ENCODE results near the gene AJAP1. TPM values are rescaled to one million over a fixed set of nuclear protein-coding genes. Genes with fewer than 3 reads are reported as not detected.

The AJAP1 gene
- total and polyA plus RNA-seq, 12 donors: 0.02 to 0.94 (median 0.09) TPM; not detected in 3

GRCh38 chr1:4752059-4752458, 97.7 kb downstream of the AJAP1 start:
- Histone ChIP-seq H3K4me1 (no peaks in the 10 kb centered on the region), H3K27me3 (peaks cover 0 to 27% (median 7%) of the 10 kb centered on the region in 7 donors), H3K36me3 (no peaks in the 10 kb centered on the region), H3K9me3 (peaks cover 0 to 18% (median 0%) of the 10 kb centered on the region in 11 donors), H3K4me3 (no peak overlapping the region), H3K27ac (no peak overlapping the region)
- DNase-seq (no peak), ATAC-seq (no peak)
- WGBS, 2 donors: 57 to 59% methylated on average over 4 of the region's 4 CpGs
- intact Hi-C loops (cut with DNase I): no loop called here
- TF ChIP-seq CTCF (IDR thresholded peaks at IDR 0.05): no peak

GRCh38 chr1:4754816-4755215, 100.4 kb downstream of the AJAP1 start:
- ATAC-seq: no peak

GRCh38 chr1:4755301-4755845, 101.0 kb downstream of the AJAP1 start:
- TF ChIP-seq CTCF (IDR thresholded peaks at IDR 0.05): no peak
- 10 to 19% methylated on average over 8 of the region's 8 CpGs for WGBS, 2 donors
- Histone ChIP-seq H3K4me3 (no peak overlapping the region), H3K4me1 (no peaks in the 10 kb centered on the region), H3K9me3 (peaks cover 0 to 27% (median 3%) of the 10 kb centered on the region in 11 donors), H3K27me3 (peaks cover 0 to 45% (median 7%) of the 10 kb centered on the region in 7 donors), H3K36me3 (no peaks in the 10 kb centered on the region), H3K27ac (no peak overlapping the region)
- ATAC-seq: no peak
- no peak for DNase-seq
- intact Hi-C loops (cut with DNase I): no loop called here

More at GRCh38 chr1:4754816-4755215, 100.4 kb downstream of the AJAP1 start:
- peaks cover 0 to 45% (median 7%) of the 10 kb centered on the region in 7 donors for H3K27me3 ChIP-seq
- 51 to 57% methylated on average over 2 of the region's 2 CpGs for WGBS, 2 donors
- no peak for TF ChIP-seq CTCF (IDR thresholded peaks at IDR 0.05)
- intact Hi-C loops (cut with DNase I): no loop called here
- H3K4me3 ChIP-seq: no peak overlapping the region
- H3K27ac ChIP-seq: no peak overlapping the region
- no peaks in the 10 kb centered on the region for H3K4me1 ChIP-seq
- H3K36me3 ChIP-seq: no peaks in the 10 kb centered on the region
- peaks cover 0 to 27% (median 3%) of the 10 kb centered on the region in 11 donors for H3K9me3 ChIP-seq
- DNase-seq: no peak

- Histone ChIP-seq H3K27ac (no peak overlapping the region), H3K4me3 (no peak overlapping the region), H3K9me3 (peaks cover 0 to 27% (median 3%) of the 10 kb centered on the region in 11 donors), H3K4me1 (no peaks in the 10 kb centered on the region), H3K27me3 (peaks cover 0 to 43% (median 7%) of the 10 kb centered on the region in 7 donors), H3K36me3 (no peaks in the 10 kb centered on the region)
- no peak for DNase-seq
- 61 to 65% methylated on average over 8 of the region's 8 CpGs for WGBS, 2 donors
- intact Hi-C loops (cut with DNase I): no loop called here
- no peak for TF ChIP-seq CTCF (IDR thresholded peaks at IDR 0.05)
- no peak for ATAC-seq
Measured at GRCh38 chr1:4755864-4756504, 101.6 kb downstream of the AJAP1 start.

All from heart right ventricle (tissue), 16 donors.